ENCODE measurements around the gene HOXB5. TPM values are rescaled to one million over a fixed set of nuclear protein-coding genes. Genes with fewer than 3 reads are reported as not detected.

HOXB5 gene
- total and polyA plus RNA-seq, 12 donors: 0.12 to 10.5 (median 3.6) TPM

DNA sequence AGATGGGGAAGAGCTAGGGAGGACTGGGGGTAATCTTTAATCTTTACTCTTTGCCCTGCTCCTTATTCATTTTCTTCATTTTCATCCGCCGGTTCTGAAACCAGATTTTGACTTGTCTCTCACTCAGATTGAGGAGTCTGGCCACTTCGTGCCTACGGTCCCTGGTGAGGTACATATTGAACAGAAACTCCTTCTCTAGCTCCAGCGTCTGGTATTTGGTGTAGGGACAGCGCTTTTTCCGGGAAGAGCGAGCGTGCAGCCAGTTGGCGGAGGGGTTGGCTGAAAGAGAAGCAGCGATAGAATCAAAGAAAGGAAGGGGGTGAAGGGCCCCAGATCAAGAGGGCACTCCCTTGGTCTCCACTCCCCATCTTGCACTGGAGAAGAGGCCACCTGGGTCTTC is 29.3 kb upstream of the HOXB5 start:
- Histone ChIP-seq H3K36me3 (replicated peaks in 1 of 2) (no peaks in the 10 kb centered on the region), H3K9me3 (replicated peaks in 1 of 3) (no peaks in the 10 kb centered on the region), H3K27ac (no peak overlapping the region), H3K27me3 (peaks cover 75% of the 10 kb centered on the region), H3K4me1 (replicated peaks in 1 of 2) (peaks cover 19 to 25% of the 10 kb centered on the region in 2 donors), H3K4me3 (no peak overlapping the region)
- intact Hi-C loops (cut with DNase I): loop anchor here in 1 of 2 donors (10.0 kb wide), 1 partner anchor 468 kb away; no protein-coding TSS in a partner anchor
- DNase-seq: no peak
- no peak for TF ChIP-seq POLR2A (IDR thresholded peaks at IDR 0.05)
- TF ChIP-seq, protein P1, sequence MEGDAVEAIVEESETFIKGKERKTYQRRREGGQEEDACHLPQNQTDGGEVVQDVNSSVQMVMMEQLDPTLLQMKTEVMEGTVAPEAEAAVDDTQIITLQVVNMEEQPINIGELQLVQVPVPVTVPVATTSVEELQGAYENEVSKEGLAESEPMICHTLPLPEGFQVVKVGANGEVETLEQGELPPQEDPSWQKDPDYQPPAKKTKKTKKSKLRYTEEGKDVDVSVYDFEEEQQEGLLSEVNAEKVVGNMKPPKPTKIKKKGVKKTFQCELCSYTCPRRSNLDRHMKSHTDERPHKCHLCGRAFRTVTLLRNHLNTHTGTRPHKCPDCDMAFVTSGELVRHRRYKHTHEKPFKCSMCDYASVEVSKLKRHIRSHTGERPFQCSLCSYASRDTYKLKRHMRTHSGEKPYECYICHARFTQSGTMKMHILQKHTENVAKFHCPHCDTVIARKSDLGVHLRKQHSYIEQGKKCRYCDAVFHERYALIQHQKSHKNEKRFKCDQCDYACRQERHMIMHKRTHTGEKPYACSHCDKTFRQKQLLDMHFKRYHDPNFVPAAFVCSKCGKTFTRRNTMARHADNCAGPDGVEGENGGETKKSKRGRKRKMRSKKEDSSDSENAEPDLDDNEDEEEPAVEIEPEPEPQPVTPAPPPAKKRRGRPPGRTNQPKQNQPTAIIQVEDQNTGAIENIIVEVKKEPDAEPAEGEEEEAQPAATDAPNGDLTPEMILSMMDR (IDR thresholded peaks at IDR 0.05): no peak
- 55 to 64% (median 58%) methylated on average over 11 of the region's 11 CpGs for WGBS, 4 donors

DNA sequence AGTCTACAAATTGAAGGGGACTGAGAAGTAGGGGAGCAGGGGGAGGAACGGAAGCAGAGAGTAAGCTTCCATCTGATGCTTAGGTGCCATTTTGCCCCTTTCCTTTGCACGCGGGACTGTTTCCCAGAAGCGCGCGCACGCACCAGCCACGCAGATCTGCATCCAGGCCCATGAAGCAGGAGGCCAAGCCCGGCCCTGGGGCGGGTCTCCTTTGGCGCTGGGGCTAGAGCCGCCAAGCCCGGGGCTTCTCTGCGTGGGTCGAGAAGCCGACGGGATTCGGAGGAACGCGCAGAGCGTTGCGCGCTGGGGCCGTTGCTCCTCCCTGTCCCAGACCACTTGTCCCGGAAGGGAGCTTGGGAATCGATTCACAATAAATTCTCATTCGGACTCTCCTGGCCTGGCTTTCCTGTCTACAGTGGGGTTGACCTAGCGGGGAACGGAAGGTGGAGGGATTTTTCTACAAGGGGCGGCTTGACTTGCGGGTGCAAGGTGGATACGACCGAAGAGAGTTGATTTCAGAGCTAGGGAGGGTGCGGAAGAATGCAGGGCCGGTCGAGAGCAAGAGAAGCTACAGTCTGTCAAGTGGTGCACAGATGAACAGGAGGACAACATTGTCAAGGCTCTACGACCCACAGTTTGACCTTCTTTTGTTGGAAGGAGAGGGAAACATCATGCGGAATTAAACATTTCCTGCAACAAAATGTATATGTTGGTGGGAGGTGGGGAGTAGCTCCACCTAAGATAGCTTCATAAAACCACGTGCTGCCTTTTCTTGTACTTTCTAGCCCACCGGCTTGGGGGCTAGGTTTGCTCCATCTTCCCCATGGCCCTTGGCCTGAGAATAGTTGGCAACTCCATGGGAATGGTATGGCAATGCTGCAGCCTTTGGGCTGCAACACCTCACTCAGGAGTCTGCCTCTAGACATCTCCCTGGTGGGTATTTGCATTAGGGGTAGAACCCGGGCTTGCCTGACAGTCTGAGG is 28.1 kb upstream of the HOXB5 start:
- WGBS, 4 donors: 31 to 46% (median 38%) methylated on average over 22 to 41 of the region's 41 CpGs
- H3K27me3 ChIP-seq: peaks cover 75% of the 10 kb centered on the region
- intact Hi-C loops (cut with DNase I): loop anchor here in 1 of 2 donors (10.0 kb wide), 1 partner anchor 467 kb away; no protein-coding TSS in a partner anchor
- no peak for TF ChIP-seq POLR2A (IDR thresholded peaks at IDR 0.05)
- TF ChIP-seq, protein P1 (IDR thresholded peaks at IDR 0.05): no peak
- peaks cover 19 to 26% of the 10 kb centered on the region in 2 donors for H3K4me1 ChIP-seq (replicated peaks in 1 of 2)
- no peak overlapping the region for H3K4me3 ChIP-seq
- DNase-seq: no peak
- H3K36me3 ChIP-seq (replicated peaks in 1 of 2): no peaks in the 10 kb centered on the region
- no peak overlapping the region for H3K27ac ChIP-seq
- no peaks in the 10 kb centered on the region for H3K9me3 ChIP-seq (replicated peaks in 1 of 3)

DNA sequence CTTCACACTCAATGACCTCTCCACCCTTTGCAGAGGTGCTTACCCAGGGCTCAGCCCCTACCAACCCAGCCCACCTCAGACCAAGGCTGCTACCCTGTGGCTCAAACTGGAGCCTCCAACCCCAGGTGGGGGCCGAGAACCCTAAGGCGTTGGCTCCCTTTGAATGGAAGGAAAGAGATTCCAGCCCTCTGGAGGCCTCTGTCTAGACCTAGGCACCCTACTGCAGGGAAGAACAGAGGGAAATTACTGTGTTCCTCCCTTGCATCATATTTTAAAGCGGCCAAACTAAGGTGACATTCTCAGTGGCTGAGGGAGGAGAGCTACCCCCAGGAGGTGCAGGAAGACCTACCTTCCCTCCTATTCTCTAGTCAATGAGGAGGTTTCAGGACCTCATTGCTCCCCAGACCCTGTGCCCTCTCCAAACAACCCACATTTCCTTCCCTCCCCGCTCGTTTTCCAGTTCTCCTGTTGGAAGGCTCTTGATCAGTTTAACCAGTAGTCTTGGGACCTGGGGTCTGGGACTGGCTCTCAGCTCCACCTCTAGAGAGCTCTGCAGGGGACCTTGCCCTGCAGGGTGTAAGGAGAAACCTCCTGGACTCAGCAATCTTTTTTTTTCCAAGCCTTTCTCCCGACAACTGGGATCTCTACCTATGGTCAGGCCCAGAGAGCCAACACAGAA is 27.0 kb upstream of the HOXB5 start:
- intact Hi-C loops (cut with DNase I): loop anchor here in 1 of 2 donors (10.0 kb wide), 1 partner anchor 466 kb away; no protein-coding TSS in a partner anchor
- Histone ChIP-seq H3K4me3 (no peak overlapping the region), H3K27ac (no peak overlapping the region), H3K36me3 (replicated peaks in 1 of 2) (no peaks in the 10 kb centered on the region), H3K4me1 (replicated peaks in 1 of 2) (peaks cover 9 to 15% of the 10 kb centered on the region in 2 donors), H3K9me3 (replicated peaks in 1 of 3) (no peaks in the 10 kb centered on the region), H3K27me3 (peaks cover 75% of the 10 kb centered on the region)
- 73 to 78% (median 76%) methylated on average over 4 to 6 of the region's 6 CpGs for WGBS, 4 donors
- TF ChIP-seq, protein P1 (IDR thresholded peaks at IDR 0.05): no peak
- no peak for TF ChIP-seq POLR2A (IDR thresholded peaks at IDR 0.05)
- DNase-seq: no peak
